SK-N-SH (cell line): ENCODE data around the gene RCAN1. TPM values are rescaled to one million over a fixed set of nuclear protein-coding genes. Genes with fewer than 3 reads are reported as not detected.

ENCODE experiments used
- CTCF ChIA-PET: fragments of 300-600, 350-600 bp; formaldehyde crosslinking; extraction: SDS; loops from one replicate; lab custom pipeline; 2021; lab: Yijun Ruan, JAX
- POLR2A ChIA-PET: fragments of 350-600 bp; sonication (Branson Sonifier 250); formaldehyde crosslinking; extraction: SDS; loops from one replicate; lab custom pipeline; 2020; ENCODE audit warnings: antibody characterized with exemption, inconsistent platforms; lab: Yijun Ruan, JAX
- DNase-seq: peaks from one replicate; pipeline ENCODE4 v3.0.0; 2012
- H2AFZ ChIP-seq: fragments of 200-600 bp; sonication (generic); 2 replicates; pipeline ENCODE4 v1.8.1; 2016; ENCODE audit warnings: antibody characterized with exemption, mild to moderate bottlenecking, low read depth
- H3F3A ChIP-seq: fragments of 200-600 bp; sonication (generic); replicated peaks from 2 replicates; pipeline ENCODE3; 2016; ENCODE audit warnings: antibody characterized with exemption, mild to moderate bottlenecking; ENCODE audit not compliant: insufficient read depth
- H3K27ac ChIP-seq, 2 experiments: fragments of 200-500 bp in 1 of 2; fragments of 200-600 bp in 1 of 2; sonication (Bioruptor generic) in 1 of 2; sonication (generic), shearing (Covaris generic) in 1 of 2; 2 replicates each; pipeline versions ENCODE4 v1.5.1 to v1.6.1; 2014 to 2016; ENCODE audit warnings: low read depth in 2 of 2, inconsistent platforms in 1 of 2, low read length in 1 of 2, mild to moderate bottlenecking in 1 of 2, mixed read lengths in 1 of 2
- H3K27me3 ChIP-seq: fragments of 200-600 bp; sonication (generic), shearing (Covaris generic); 2 replicates; pipeline ENCODE4 v1.6.1; 2016; ENCODE audit warnings: mixed run types; ENCODE audit not compliant: insufficient read depth
- H3K36me3 ChIP-seq, 2 experiments: fragments of 200-500 bp in 1 of 2; fragments of 200-600 bp in 1 of 2; sonication (Bioruptor generic) in 1 of 2; sonication (generic) in 1 of 2; replicated peaks in 1 of 2; 2 replicates each; pipeline versions ENCODE3 to v1.5.1; 2014 to 2016; ENCODE audit warnings: low read length in 1 of 2, mild to moderate bottlenecking in 1 of 2; ENCODE audit not compliant: insufficient read depth in 2 of 2, control insufficient read depth in 1 of 2
- H3K4me1 ChIP-seq, 2 experiments: fragments of 200-500 bp in 1 of 2; fragments of 200-600 bp in 1 of 2; sonication (Bioruptor generic) in 1 of 2; sonication (generic), shearing (Covaris generic) in 1 of 2; 2 replicates each; pipeline versions ENCODE4 v1.5.1 to v1.6.1; 2014 to 2016; ENCODE audit warnings: low read depth in 1 of 2, low read length in 1 of 2, mixed run types in 1 of 2; ENCODE audit not compliant: insufficient read depth in 2 of 2, control insufficient read depth in 1 of 2
- H3K4me2 ChIP-seq: fragments of 200-600 bp; sonication (generic), shearing (Covaris generic); 2 replicates; pipeline ENCODE4 v1.6.1; 2017; ENCODE audit warnings: mixed run types
- H3K4me3 ChIP-seq, 2 experiments: fragments of 200-500 bp in 1 of 2; fragments of 200-600 bp in 1 of 2; sonication (Bioruptor generic) in 1 of 2; sonication (generic), shearing (Covaris generic) in 1 of 2; 2 replicates each; pipeline versions ENCODE4 v1.5.1 to v1.8.1; 2014 to 2016; ENCODE audit warnings: low read depth in 2 of 2, inconsistent platforms in 1 of 2, low read length in 1 of 2, mild to moderate bottlenecking in 1 of 2, mixed read lengths in 1 of 2, moderate library complexity in 1 of 2
- H3K79me2 ChIP-seq: fragments of 200-600 bp; sonication (generic); 2 replicates; pipeline ENCODE4 v1.8.1; 2017; ENCODE audit warnings: mild to moderate bottlenecking; ENCODE audit not compliant: insufficient read depth
- H3K9ac ChIP-seq: fragments of 200-600 bp; sonication (generic); 2 replicates; pipeline ENCODE4 v1.6.1; 2017; ENCODE audit warnings: mixed run types
- H3K9me2 ChIP-seq: fragments of 200-600 bp; sonication (generic); 2 replicates; pipeline ENCODE4 v1.6.1; 2017; ENCODE audit warnings: mixed run types
- H3K9me3 ChIP-seq: fragments of 200-600 bp; sonication (generic); 2 replicates; pipeline ENCODE4 v1.6.1; 2017; ENCODE audit warnings: mixed run types, mild to moderate bottlenecking, moderate library complexity
- H4K20me1 ChIP-seq: fragments of 200-600 bp; sonication (generic); 2 replicates; pipeline ENCODE4 v1.6.1; 2017; ENCODE audit warnings: mild to moderate bottlenecking, mixed run types; ENCODE audit not compliant: insufficient read depth
- CTCF ChIP-seq: fragments of 200-600 bp; sonication (generic); IDR thresholded peaks from 2 replicates; pipeline ENCODE4 v1.6.1; 2017; ENCODE audit warnings: antibody characterized with exemption, mild to moderate bottlenecking, moderate library complexity
- EZH2phosphoT487 ChIP-seq: fragments of 200-600 bp; sonication (generic); IDR thresholded peaks from 2 replicates; pipeline ENCODE4 v1.6.1; 2017; ENCODE audit warnings: low read depth, mixed run types, mild to moderate bottlenecking, antibody characterized with exemption, moderate library complexity, borderline replicate concordance
- FOXM1 ChIP-seq: IDR thresholded peaks from 2 replicates; pipeline ENCODE4 v1.4.0; 2012; ENCODE audit warnings: low read depth, mild to moderate bottlenecking
- GATA2 ChIP-seq: sonication (generic); formaldehyde crosslinking; IDR thresholded peaks from 2 replicates; pipeline ENCODE4 v1.5.0; 2020; ENCODE audit warnings: mild to moderate bottlenecking, missing genetic modification reagents
- NRF1 ChIP-seq: IDR thresholded peaks from 2 replicates; pipeline ENCODE4 v1.6.1; 2012; ENCODE audit warnings: low read depth, mild to moderate bottlenecking, low read length
- RAD21 ChIP-seq: IDR thresholded peaks from 2 replicates; pipeline ENCODE4 v1.6.1; 2012; ENCODE audit warnings: mild to moderate bottlenecking, low read length
- RCOR1 ChIP-seq: fragments of 150-350 bp; IDR thresholded peaks from 2 replicates; pipeline ENCODE4 v1.6.1; 2017; ENCODE audit warnings: antibody characterized with exemption, low read length
- REST ChIP-seq: IDR thresholded peaks from 2 replicates; pipeline ENCODE4 v1.6.1; 2012; ENCODE audit warnings: mild to moderate bottlenecking, low read depth, low read length, moderate library complexity
- SIN3A ChIP-seq: IDR thresholded peaks from 2 replicates; pipeline ENCODE4 v1.6.1; 2012; ENCODE audit warnings: low read depth, mild to moderate bottlenecking, low read length, moderate library complexity, borderline replicate concordance
- SMC3 ChIP-seq: IDR thresholded peaks from 2 replicates; pipeline ENCODE4 v1.6.1; 2012; ENCODE audit warnings: low read depth, low read length, improper control_type of control experiment
- TAF1 ChIP-seq: IDR thresholded peaks from 2 replicates; pipeline ENCODE4 v1.6.1; 2012; ENCODE audit warnings: low read depth, mild to moderate bottlenecking, low read length, moderate library complexity, borderline replicate concordance
- USF2 ChIP-seq: fragments of 150-350 bp; IDR thresholded peaks from 2 replicates; pipeline ENCODE4 v1.6.1; 2017; ENCODE audit warnings: antibody characterized with exemption, low read length, low read depth, borderline replicate concordance
- ZBTB33 ChIP-seq: IDR thresholded peaks from 2 replicates; pipeline ENCODE4 v1.4.0; 2012; ENCODE audit warnings: low read depth, borderline replicate concordance
- whole genome bisulfite sequencing: methylation state at CpG from one replicate; pipeline ENCODE4 v1.1.6; 2017; ENCODE audit warnings: low lambda C conversion rate; 5-methylcytosine and 5-hydroxymethylcytosine counted together
- polyA plus RNA-seq, 3 experiments: library from polyadenylated mRNA; depleted of rRNA; stranded (reverse); fragments of >200 nt; gene quantifications; 2 replicates each; pipeline ENCODE4 v1.2.3, GENCODE V29; 2012

RCAN1 gene
- polyA plus RNA-seq, 1 of the 3 experiments (the other 2 are of a cell fraction) = 16.7 TPM

- no peak for TF ChIP-seq ZBTB33
- no peak for TF ChIP-seq REST
- no peak for TF ChIP-seq RAD21
- TF ChIP-seq FOXM1 = no peak
- TF ChIP-seq RCOR1 = no peak
These were observed 44.6 kb downstream of the RCAN1 start (continued) for GRCh38 chr21:34570313-34570712.

- Histone ChIP-seq H3F3A (no peaks in the 10 kb centered on the region), H4K20me1 (no peaks in the 10 kb centered on the region), H3K79me2 (no peaks in the 10 kb centered on the region), H3K9ac (no peak overlapping the region), H3K27ac (no peak overlapping the region), H3K27me3 (no peaks in the 10 kb centered on the region), H3K9me3 (no peaks in the 10 kb centered on the region), H3K9me2 (no peaks in the 10 kb centered on the region), H3K4me1 (no peaks in the 10 kb centered on the region), H3K4me2 (no peak overlapping the region), H3K36me3 (no peaks in the 10 kb centered on the region), H2AFZ (no peak overlapping the region), H3K4me3 (no peak overlapping the region)
- ChIA-PET CTCF (interaction anchor here (2.0 kb wide), 1 partner anchor 34 kb away, joined by 9 read pairs; no protein-coding TSS in a partner anchor), POLR2A (no interaction called here)
- WGBS = 84% methylated on average over 4 of the region's 4 CpGs
- no peak for DNase-seq
- TF ChIP-seq GATA2 (CRISPR knock-in tag) (no peak), CTCF (no peak), NRF1 (no peak), TAF1 (no peak), SMC3 (no peak), USF2 (no peak), SIN3A (no peak), RAD21 (no peak), ZBTB33 (no peak), EZH2phosphoT487 (no peak), REST (no peak)
These were observed 45.4 kb downstream of the RCAN1 start for GRCh38 chr21:34569381-34569979.
